Heart left ventricle (tissue), 16 donors: ENCODE data around the gene ALAS1. TPM values are rescaled to one million over a fixed set of nuclear protein-coding genes. Genes with fewer than 3 reads are reported as not detected.

Experiments
- ATAC-seq, 4 donors: fragments of 200-7000 bp; cut with Tn5 transposase; one replicate each; pipeline ENCODE4 v1.9.1; 2020 to 2022; ENCODE audit warnings: moderate library complexity in 4 of 4, mild to moderate bottlenecking in 3 of 4, moderate number of reproducible peaks in 1 of 4
- DNase-seq, 5 donors: peaks; one replicate each; pipeline ENCODE4 v3.0.0-alpha.2; 2020
- H3K27ac ChIP-seq, 12 donors: fragments of 200-600 bp; sonication (generic) in 4 of 12; one replicate each; pipeline versions ENCODE4 v1.5.0 to v1.8.0; 2016 to 2022; ENCODE audit warnings: mild to moderate bottlenecking in 2 of 12
- H3K27me3 ChIP-seq, 9 donors: fragments of 200-600 bp; sonication (generic) in 2 of 9; one replicate each; pipeline versions ENCODE4 v1.5.1 to v1.8.0; 2016 to 2022; ENCODE audit warnings: mild to moderate bottlenecking in 3 of 9
- H3K36me3 ChIP-seq, 9 donors: fragments of 200-600 bp; sonication (generic) in 2 of 9; one replicate each; pipeline versions ENCODE4 v1.5.0 to v1.8.0; 2018 to 2022; ENCODE audit warnings: mild to moderate bottlenecking in 2 of 9
- H3K4me1 ChIP-seq, 12 donors: fragments of 200-600 bp; sonication (generic) in 4 of 12; one replicate each; pipeline versions ENCODE4 v1.5.0 to v1.8.0; 2016 to 2022; ENCODE audit warnings: mild to moderate bottlenecking in 3 of 12
- H3K4me3 ChIP-seq, 12 donors: fragments of 200-600 bp; sonication (generic) in 4 of 12; one replicate each; pipeline versions ENCODE4 v1.5.0 to v1.8.0; 2017 to 2022; ENCODE audit warnings: mild to moderate bottlenecking in 9 of 12, moderate library complexity in 4 of 12
- H3K9me3 ChIP-seq, 12 donors: fragments of 200-600 bp; sonication (generic) in 4 of 12; one replicate each; pipeline versions ENCODE4 v1.5.0 to v1.8.0; 2016 to 2022; ENCODE audit warnings: mild to moderate bottlenecking in 1 of 12
- CTCF ChIP-seq, 12 donors: fragments of 200-600 bp; sonication (generic) in 4 of 12; IDR thresholded peaks; one replicate each; pipeline versions ENCODE4 v1.5.0 to v1.8.0; 2018 to 2022; ENCODE audit warnings: antibody characterized with exemption in 12 of 12, mild to moderate bottlenecking in 5 of 12
- POLR2A ChIP-seq, 2 donors: fragments of 450-650 bp; IDR thresholded peaks; one replicate each; pipeline ENCODE4 v1.6.1; 2017; ENCODE audit warnings: antibody characterized with exemption in 2 of 2, mild to moderate bottlenecking in 2 of 2, moderate library complexity in 2 of 2
- WGBS, 4 donors: extraction: QIAGEN DNeasy Blood & Tissue Kit in 2 of 4; methylation state at CpG; one replicate each; pipeline versions ENCODE4 v1.1.5 to v1.1.7; 2013 to 2018; 5-methylcytosine and 5-hydroxymethylcytosine counted together
- intact Hi-C, 10 donors: fragments of 100-400 bp; cut with DNase I; formaldehyde crosslinking; loops; one replicate each; pipeline versions ENCODE4 v1.11.1 to v1.14.2; 2022
- polyA plus RNA-seq, 2 donors: library from polyadenylated mRNA; stranded (reverse); fragments of 200-250 nt; gene quantifications; one replicate each; pipeline ENCODE4 v1.2.3, GENCODE V29; 2013
- total RNA-seq, 9 donors: library from RNA; depleted of rRNA in 2 of 9; stranded (reverse); fragments of >200 nt in 2 of 9; fragmentation: NEBNext Ultra II Directional in 3 of 9; extraction: Animal tissue kit (Norgen Biotek cat#: 25700) in 3 of 9; gene quantifications; one replicate each; pipeline versions ENCODE4 v1.1.0 to v1.2.4, GENCODE V29; 2016 to 2023
- donor health status: ischemic (EF 13 %, LVEDD 7.1; RV severe dilation, severe dysfunction).
- donor health status: healthy with polysubstance abuse.
- donor health status: DM: no; HTN: yes; CAD: no.
- donor health status: DM: no; HTN: no; CAD: no.
- donor health status: ischemic (EF 25% LVEDD 6.9; RV normal size, moderate dysfunction).
- donor health status: ischemic (EF 25% LVEDD 5.7; RV mildly dilated, moderate dysfunction).
- donor health status: healthy.
- donor health status: DM: yes; HTN: yes; CAD: no.
- donor health status: ischemic (EF 35%, LVEDD 5.7; RV mildly dilated, moderate dysfunction).
- donor health status: nonischemic (EF 11% LVEDD 7.7; RV severe dilation, severe dysfunction).
- donor health status: DM: yes; HTN: yes; CAD: no.
- donor health status: PGD.
- donor health status: ischemic (EF 29% LVEDD 5.4; RV normal size, mild dysfunction).
- donor health status: nonischemic (EF 23%, LVEDD 6.1; RV moderate dilation, normal function).

The ALAS1 gene
- total and polyA plus RNA-seq, 11 donors: 77.9 to 213 (median 132) TPM

GRCh38 chr3:52215351-52215750 is 17.4 kb downstream of the ALAS1 start:
- Histone ChIP-seq H3K27ac (peak overlapping the region in 2 of 12 donors; percentile 6 to 81), H3K27me3 (no peaks in the 10 kb centered on the region), H3K4me1 (peaks cover 0 to 54% (median 34%) of the 10 kb centered on the region in 12 donors), H3K4me3 (no peak overlapping the region), H3K9me3 (no peaks in the 10 kb centered on the region), H3K36me3 (peaks cover 0 to 57% (median 55%) of the 10 kb centered on the region in 9 donors)
- ATAC-seq (no peak), DNase-seq (no peak)
- TF ChIP-seq CTCF (IDR thresholded peaks at IDR 0.05): no peak
- TF ChIP-seq POLR2A (IDR thresholded peaks at IDR 0.05): no peak
- WGBS, 4 donors: 93 to 94% (median 94%) methylated on average over 7 of the region's 7 CpGs
- intact Hi-C loops: loop anchor here in 2 of 10 donors (5.0 kb wide), 2 partner anchors 63 to 213 kb away; partner anchors contain the start of gene POC1A (in 2 of the 2)

GRCh38 chr3:52216585-52217408 is 18.8 kb downstream of the ALAS1 start:
- peak overlapping the region in 3 of 12 donors; percentile 4 to 10 (median 4) for H3K4me3 ChIP-seq
- peak in 4 of 5 donors; percentile 76 to 84 (median 80) for DNase-seq
- intact Hi-C loops: loop anchor here in 3 of 10 donors (1.0 to 5.0 kb wide), 4 partner anchors 17 to 214 kb away; partner anchors contain the start of gene POC1A (in 2 of the 3)

GRCh38 chr3:52217409-52217805 is 19.4 kb downstream of the ALAS1 start:
- peaks cover 5 to 63% (median 40%) of the 10 kb centered on the region in 12 donors for H3K4me1 ChIP-seq
- H3K9me3 ChIP-seq: no peaks in the 10 kb centered on the region
- DNase-seq: no peak
- no peak for ATAC-seq
- no peak for TF ChIP-seq POLR2A (IDR thresholded peaks at IDR 0.05)
- TF ChIP-seq CTCF (IDR thresholded peaks at IDR 0.05): no peak
- no peaks in the 10 kb centered on the region for H3K27me3 ChIP-seq
- peak overlapping the region; percentile 59 to 92 (median 81) for H3K27ac ChIP-seq
- intact Hi-C loops: loop anchor here in 2 of 10 donors (1.0 to 5.0 kb wide), 3 partner anchors 33 to 215 kb away; partner anchors contain the start of gene POC1A (in 2 of the 2)
- H3K4me3 ChIP-seq: peak overlapping the region in 1 of 12 donors; percentile 40
- H3K36me3 ChIP-seq: peaks cover 0 to 37% (median 35%) of the 10 kb centered on the region in 9 donors
- WGBS, 4 donors: 59 to 69% (median 63%) methylated on average over 9 to 10 of the region's 10 CpGs

More at GRCh38 chr3:52216585-52217408, 18.8 kb downstream of the ALAS1 start:
- Histone ChIP-seq H3K4me1 (peaks cover 5 to 59% (median 38%) of the 10 kb centered on the region in 12 donors), H3K9me3 (no peaks in the 10 kb centered on the region), H3K27ac (peak overlapping the region; percentile 59 to 92 (median 81)), H3K36me3 (peaks cover 0 to 43% (median 41%) of the 10 kb centered on the region in 9 donors), H3K27me3 (no peaks in the 10 kb centered on the region)
- 31 to 40% (median 36%) methylated on average over 13 of the region's 13 CpGs for WGBS, 4 donors
- peak; percentile 75 to 88 (median 80) for ATAC-seq
- TF ChIP-seq POLR2A (IDR thresholded peaks at IDR 0.05) (no peak), CTCF (IDR thresholded peaks at IDR 0.05) (no peak)

- peak overlapping the region in 9 of 12 donors; percentile 14 to 40 (median 25) for H3K4me3 ChIP-seq
- DNase-seq (no peak), ATAC-seq (no peak)
- H3K27me3 ChIP-seq: no peaks in the 10 kb centered on the region
- intact Hi-C loops: loop anchor here in 2 of 10 donors (5.0 kb wide), 2 partner anchors 66 to 216 kb away; partner anchors contain the start of gene POC1A (in 2 of the 2)
- 48 to 70% (median 61%) methylated on average over 3 of the region's 3 CpGs for WGBS, 4 donors
- H3K27ac ChIP-seq: peak overlapping the region; percentile 59 to 92 (median 81)
- H3K9me3 ChIP-seq: no peaks in the 10 kb centered on the region
- H3K36me3 ChIP-seq: peaks cover 0 to 30% (median 28%) of the 10 kb centered on the region in 9 donors
- no peak for TF ChIP-seq CTCF (IDR thresholded peaks at IDR 0.05)
- no peak for TF ChIP-seq POLR2A (IDR thresholded peaks at IDR 0.05)
- H3K4me1 ChIP-seq: peaks cover 5 to 64% (median 40%) of the 10 kb centered on the region in 12 donors
Measured at GRCh38 chr3:52218026-52218425, 20.1 kb downstream of the ALAS1 start.
